Smooth muscle cell (in vitro differentiated cells): Measurements from ENCODE around the gene ABCC3. TPM values are rescaled to one million over a fixed set of nuclear protein-coding genes. Genes with fewer than 3 reads are reported as not detected.

Experiments
- DNase-seq: peaks from one replicate; lab custom pipeline; 2025; ENCODE audit not compliant: unreplicated experiment; lab: John Stamatoyannopoulos, UW
- H2AFZ ChIP-seq: fragments of 200-600 bp; sonication (generic); 2 replicates; pipeline ENCODE4 v1.6.0; 2016; ENCODE audit warnings: antibody characterized with exemption, low read depth, mild to moderate bottlenecking
- H3F3A ChIP-seq: fragments of 200-600 bp; sonication (generic); 2 replicates; pipeline ENCODE4 v1.6.0; 2017; ENCODE audit warnings: antibody characterized with exemption, low read depth
- H3K27ac ChIP-seq: fragments of 200-600 bp; sonication (generic); 2 replicates; pipeline ENCODE4 v1.5.1; 2016; ENCODE audit warnings: low read depth, mild to moderate bottlenecking
- H3K27me3 ChIP-seq: fragments of 200-600 bp; sonication (generic); 2 replicates; pipeline ENCODE4 v1.6.1; 2016; ENCODE audit warnings: low read depth, mild to moderate bottlenecking
- H3K36me3 ChIP-seq: fragments of 200-600 bp; sonication (generic); 2 replicates; pipeline ENCODE4 v1.5.1; 2016; ENCODE audit warnings: low read depth
- H3K4me1 ChIP-seq: fragments of 200-600 bp; sonication (generic); 2 replicates; pipeline ENCODE4 v1.5.1; 2016; ENCODE audit warnings: low read depth
- H3K4me2 ChIP-seq: fragments of 200-600 bp; sonication (generic); 2 replicates; pipeline ENCODE4 v1.6.0; 2016; ENCODE audit warnings: mild to moderate bottlenecking
- H3K4me3 ChIP-seq: fragments of 200-600 bp; sonication (generic); 2 replicates; pipeline ENCODE4 v1.5.1; 2016; ENCODE audit warnings: mild to moderate bottlenecking
- H3K79me2 ChIP-seq: fragments of 200-600 bp; sonication (generic); 2 replicates; pipeline ENCODE4 v1.6.0; 2016; ENCODE audit warnings: low read depth, mild to moderate bottlenecking
- H3K9ac ChIP-seq: fragments of 200-600 bp; sonication (generic); 2 replicates; pipeline ENCODE4 v1.6.0; 2016; ENCODE audit warnings: low read depth
- H3K9me3 ChIP-seq: fragments of 200-600 bp; sonication (generic); replicated peaks from 2 replicates; pipeline ENCODE4 v1.5.1; 2016; ENCODE audit warnings: low read depth
- H4K20me1 ChIP-seq: fragments of 200-600 bp; sonication (generic); 2 replicates; pipeline ENCODE4 v1.6.0; 2016; ENCODE audit warnings: low read depth
- CTCF ChIP-seq: fragments of 200-600 bp; sonication (generic); IDR thresholded peaks from 2 replicates; pipeline ENCODE4 v1.5.1; 2017; ENCODE audit warnings: borderline replicate concordance, mild to moderate bottlenecking, antibody characterized with exemption; ENCODE audit not compliant: insufficient read depth, poor library complexity, severe bottlenecking
- whole genome bisulfite sequencing: methylation state at CpG from one replicate; pipeline ENCODE4 v1.1.7; 2016; ENCODE audit warnings: low lambda C conversion rate; 5-methylcytosine and 5-hydroxymethylcytosine counted together
- polyA plus RNA-seq: library from polyadenylated mRNA; unstranded; fragments of >200 nt; fragmentation: Nextera tagmentation; extraction: Ambion mirVana; gene quantifications from 2 replicates; pipeline ENCODE4 v1.2.1, GENCODE V29; 2016
- total RNA-seq: library from RNA; depleted of rRNA; stranded (reverse); fragments of >200 nt; gene quantifications from 2 replicates; pipeline ENCODE4 v1.2.3, GENCODE V29; 2014

The ABCC3 gene
- total and polyA plus RNA-seq, 2 experiments from 2014 or later, result 1.3 TPM

- no peak for DNase-seq
- no peak overlapping the region for H3K27ac ChIP-seq
- H3F3A ChIP-seq, result no peaks in the 10 kb centered on the region
- H3K9ac ChIP-seq, result no peak overlapping the region
- H4K20me1 ChIP-seq, result no peaks in the 10 kb centered on the region
- H3K4me2 ChIP-seq, result no peak overlapping the region
- no peak for TF ChIP-seq CTCF
- no peak overlapping the region for H3K4me3 ChIP-seq
- H3K79me2 ChIP-seq, result no peaks in the 10 kb centered on the region
- H3K27me3 ChIP-seq, result no peaks in the 10 kb centered on the region
- no peaks in the 10 kb centered on the region for H3K9me3 ChIP-seq
- 88% methylated on average over 11 of the region's 11 CpGs for WGBS
- H3K4me1 ChIP-seq, result peaks cover 10% of the 10 kb centered on the region
- H2AFZ ChIP-seq, result no peak overlapping the region
- no peaks in the 10 kb centered on the region for H3K36me3 ChIP-seq
Measured at GRCh38 chr17:50594128-50594823, 40.4 kb upstream of the ABCC3 start.

GRCh38 chr17:50594892-50595291 is 39.8 kb upstream of the ABCC3 start:
- H2AFZ ChIP-seq, result no peak overlapping the region
- no peak overlapping the region for H3K27ac ChIP-seq
- no peak overlapping the region for H3K4me2 ChIP-seq
- H3K79me2 ChIP-seq, result no peaks in the 10 kb centered on the region
- WGBS, result 94% methylated on average over 21 of the region's 21 CpGs
- DNase-seq, result no peak
- no peaks in the 10 kb centered on the region for H3F3A ChIP-seq
- no peaks in the 10 kb centered on the region for H3K27me3 ChIP-seq
- TF ChIP-seq CTCF, result no peak
- no peaks in the 10 kb centered on the region for H4K20me1 ChIP-seq
- no peak overlapping the region for H3K4me3 ChIP-seq
- H3K4me1 ChIP-seq, result peaks cover 10% of the 10 kb centered on the region
- H3K9ac ChIP-seq, result no peak overlapping the region
- no peaks in the 10 kb centered on the region for H3K9me3 ChIP-seq
- H3K36me3 ChIP-seq, result no peaks in the 10 kb centered on the region

GRCh38 chr17:50596191-50597037 is 38.3 kb upstream of the ABCC3 start:
- no peak overlapping the region for H3K4me2 ChIP-seq
- no peaks in the 10 kb centered on the region for H3K9me3 ChIP-seq
- 61% methylated on average over 34 of the region's 34 CpGs for WGBS
- H3K27ac ChIP-seq, result no peak overlapping the region
- no peak overlapping the region for H3K4me3 ChIP-seq
- no peaks in the 10 kb centered on the region for H3K27me3 ChIP-seq
- no peaks in the 10 kb centered on the region for H3K36me3 ChIP-seq
- TF ChIP-seq CTCF, result peak; percentile 49
- H3K4me1 ChIP-seq, result peaks cover 10% of the 10 kb centered on the region
- H2AFZ ChIP-seq, result no peak overlapping the region
- no peak for DNase-seq
- H4K20me1 ChIP-seq, result no peaks in the 10 kb centered on the region
- no peak overlapping the region for H3K9ac ChIP-seq
- H3K79me2 ChIP-seq, result no peaks in the 10 kb centered on the region
- H3F3A ChIP-seq, result no peaks in the 10 kb centered on the region
